Measurements from ENCODE around the gene FAM240B. TPM values are rescaled to one million over a fixed set of nuclear protein-coding genes. Genes with fewer than 3 reads are reported as not detected.

Gene FAM240B
- total and polyA plus RNA-seq, 2 of the 13 experiments (the other 11 are each of a cell fraction or from before 2014, with no cell fraction given) = not detected

DNA sequence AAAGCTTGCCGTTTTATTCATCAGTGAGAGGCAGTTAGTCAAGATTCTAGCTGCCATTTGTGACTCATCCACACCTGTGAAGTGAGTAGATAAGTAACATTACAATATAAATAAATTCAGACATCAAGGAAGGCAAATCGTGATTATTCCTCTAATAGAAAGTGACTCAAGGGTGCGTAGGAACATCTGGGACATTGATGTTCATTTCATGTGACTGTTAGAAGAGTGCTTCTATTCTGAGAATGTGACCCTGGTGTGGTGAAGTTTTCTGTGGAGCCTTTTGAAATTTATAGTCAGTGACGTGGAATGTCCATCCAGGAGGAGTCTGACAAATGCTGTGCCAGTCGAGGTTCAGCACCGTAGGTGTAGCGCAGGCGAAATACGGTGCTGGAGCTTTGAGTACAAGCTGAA lies 48.4 kb upstream of the FAM240B start (continued):
- TF ChIP-seq SRSF9 (IDR thresholded peaks at IDR 0.05; ENCODE audit: borderline replicate concordance, insufficient read depth, low read depth, low read length, poor library complexity, severe bottlenecking) (no peak), HOXD1 (CRISPR knock-in tag; IDR thresholded peaks at IDR 0.05) (no peak), NR1H2 (CRISPR knock-in tag; IDR thresholded peaks at IDR 0.05; ENCODE audit: borderline replicate concordance, low read depth) (no peak)

DNA sequence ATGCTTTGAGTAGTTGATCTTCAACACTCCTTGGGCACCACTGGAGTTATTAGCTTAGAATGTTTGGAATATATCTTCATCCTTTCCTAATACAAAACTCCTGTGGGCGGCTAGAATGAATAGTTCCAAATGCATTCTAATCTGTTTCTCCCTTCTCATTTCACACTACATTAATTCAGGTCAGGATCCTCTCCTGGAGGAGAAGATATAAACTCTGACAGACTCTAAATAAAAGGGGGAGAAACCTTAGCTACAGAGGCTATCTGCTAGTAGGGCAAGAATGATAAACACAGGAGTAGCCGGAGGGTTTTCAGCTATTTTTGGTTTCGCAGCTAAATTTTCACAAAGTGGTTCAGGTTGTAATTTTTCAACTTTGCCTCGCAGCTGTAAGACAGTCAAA lies 45.2 kb upstream of the FAM240B start:
- Histone ChIP-seq H3K36me3 (replicated peaks in 1 of 2; ENCODE audit: control insufficient read depth in 1 of 2, insufficient read depth in 2 of 2, low read length in 2 of 2) (no peaks in the 10 kb centered on the region), H2AFZ (ENCODE audit: low read length) (no peak overlapping the region), H4K20me1 (ENCODE audit: insufficient read depth, low read length) (no peaks in the 10 kb centered on the region), H3K27ac (ENCODE audit: extremely low read length, insufficient read depth, low read length) (no peak overlapping the region), H3K9me3 (ENCODE audit: low read length) (no peaks in the 10 kb centered on the region), H3K4me2 (ENCODE audit: low read depth, low read length) (no peak overlapping the region), H3K9ac (ENCODE audit: insufficient read depth, low read depth, low read length) (no peak overlapping the region), H3K4me3 (replicated peaks in 1 of 3; ENCODE audit: insufficient read depth in 1 of 3, low read depth in 2 of 3, low read length in 3 of 3) (no peak overlapping the region), H3K27me3 (ENCODE audit: control insufficient read depth in 1 of 2, insufficient read depth in 2 of 2, low read length in 2 of 2) (no peaks in the 10 kb centered on the region), H3K79me2 (ENCODE audit: insufficient read depth, low read length) (no peaks in the 10 kb centered on the region), H3K4me1 (ENCODE audit: insufficient read depth, low read length) (no peaks in the 10 kb centered on the region)
- intact Hi-C loops (cut with micrococcal nuclease; ENCODE audit: unreplicated experiment) = no loop called here
- in situ Hi-C loops (cut with HindIII; ENCODE audit: extremely low pct_ligation_motif_present, low pct_unique_long_range_greater_than_20kb) = no loop called here
- no peak for TF ChIP-seq SCMH1 (CRISPR knock-in tag; IDR thresholded peaks at IDR 0.05; ENCODE audit: borderline replicate concordance)
- no peak for TF ChIP-seq GATAD1 (CRISPR knock-in tag; IDR thresholded peaks at IDR 0.05)
- no peak for TF ChIP-seq PAWR (CRISPR knock-in tag; IDR thresholded peaks at IDR 0.05; ENCODE audit: borderline replicate concordance)
- TF ChIP-seq, protein P1, sequence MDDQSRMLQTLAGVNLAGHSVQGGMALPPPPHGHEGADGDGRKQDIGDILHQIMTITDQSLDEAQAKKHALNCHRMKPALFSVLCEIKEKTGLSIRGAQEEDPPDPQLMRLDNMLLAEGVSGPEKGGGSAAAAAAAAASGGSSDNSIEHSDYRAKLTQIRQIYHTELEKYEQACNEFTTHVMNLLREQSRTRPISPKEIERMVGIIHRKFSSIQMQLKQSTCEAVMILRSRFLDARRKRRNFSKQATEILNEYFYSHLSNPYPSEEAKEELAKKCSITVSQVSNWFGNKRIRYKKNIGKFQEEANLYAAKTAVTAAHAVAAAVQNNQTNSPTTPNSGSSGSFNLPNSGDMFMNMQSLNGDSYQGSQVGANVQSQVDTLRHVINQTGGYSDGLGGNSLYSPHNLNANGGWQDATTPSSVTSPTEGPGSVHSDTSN (CRISPR knock-in tag; IDR thresholded peaks at IDR 0.05; ENCODE audit: borderline replicate concordance) = no peak
- TF ChIP-seq ZNF234 (CRISPR knock-in tag; conservative IDR thresholded peaks at IDR 0.05) = no peak
- no peak for TF ChIP-seq NPAS2 (CRISPR knock-in tag; IDR thresholded peaks at IDR 0.05; ENCODE audit: borderline replicate concordance)
- no peak for TF ChIP-seq PAX8 (CRISPR knock-in tag; IDR thresholded peaks at IDR 0.05; ENCODE audit: borderline replicate concordance)
- ChIA-PET CTCF (ENCODE audit: low intra/inter-chr PET ratio, low total read pairs) (no interaction called here), POLR2A (no interaction called here)
- no TSS peak for BruUV-seq (replicated peaks)
- 27% methylated on average over 4 of the region's 4 CpGs for WGBS (ENCODE audit: low lambda C conversion rate)
- DNase-seq (ENCODE audit: low spot score) (no peak), FAIRE-seq (no peak), ATAC-seq (no peak)
